DMS153 treated with DMSO at 0.1 percent for 48 hours (cell line): ENCODE results near the gene SH3PXD2A.

Experiments used
- DNase-seq: peaks from one replicate; lab custom pipeline; 2025; ENCODE audit not compliant: unreplicated experiment; lab: John Stamatoyannopoulos, UW

SH3PXD2A gene

GRCh38 chr10:103592186-103593021 lies 263.0 kb downstream of the SH3PXD2A start:
- no peak for DNase-seq

- DNase-seq: no peak
Observed at GRCh38 chr10:103590744-103591291, 264.6 kb downstream of the SH3PXD2A start.

GRCh38 chr10:103590060-103590459 lies 265.3 kb downstream of the SH3PXD2A start:
- DNase-seq: no peak

GRCh38 chr10:103589074-103589630 lies 266.2 kb downstream of the SH3PXD2A start:
- DNase-seq: no peak

- no peak for DNase-seq
Observed at GRCh38 chr10:103587073-103587472, 268.3 kb downstream of the SH3PXD2A start.

- DNase-seq: no peak
Observed at GRCh38 chr10:103585011-103585405, 270.4 kb downstream of the SH3PXD2A start.

GRCh38 chr10:103584216-103585010 lies 271.0 kb downstream of the SH3PXD2A start:
- no peak for DNase-seq

GRCh38 chr10:103583871-103584215 lies 271.5 kb downstream of the SH3PXD2A start:
- DNase-seq: no peak

GRCh38 chr10:103582331-103583123 lies 272.8 kb downstream of the SH3PXD2A start:
- no peak for DNase-seq

GRCh38 chr10:103581499-103581898 lies 273.9 kb downstream of the SH3PXD2A start:
- no peak for DNase-seq

- DNase-seq: no peak
Observed at GRCh38 chr10:103580430-103580829, 274.9 kb downstream of the SH3PXD2A start.

GRCh38 chr10:103580011-103580410 lies 275.4 kb downstream of the SH3PXD2A start:
- DNase-seq: no peak

- DNase-seq: peak; percentile 32
Observed at GRCh38 chr10:103578782-103579382, 276.5 kb downstream of the SH3PXD2A start.

GRCh38 chr10:103576862-103577261 lies 278.5 kb downstream of the SH3PXD2A start:
- DNase-seq: peak; percentile 45

- DNase-seq: no peak
Observed at GRCh38 chr10:103576076-103576471, 279.3 kb downstream of the SH3PXD2A start.

- DNase-seq: no peak
Observed at GRCh38 chr10:103575416-103576075, 279.8 kb downstream of the SH3PXD2A start.

- no peak for DNase-seq
Observed at GRCh38 chr10:103574097-103575061, 281.0 kb downstream of the SH3PXD2A start.

- DNase-seq: no peak
Observed at GRCh38 chr10:103573205-103573487, 282.2 kb downstream of the SH3PXD2A start.
